Heart right ventricle (tissue), 16 donors: ENCODE data around the gene SNRPD1. TPM values are rescaled to one million over a fixed set of nuclear protein-coding genes. Genes with fewer than 3 reads are reported as not detected.
A peak's percentile ranks its signal among the peaks of the same experiment; 100 is the strongest.

Experiments used
- ATAC-seq, 8 donors: fragments of 200-7000 bp; cut with Tn5 transposase; one replicate each; pipeline ENCODE4 v1.9.1; 2020; ENCODE audit warnings: mild to moderate bottlenecking in 8 of 8, moderate library complexity in 8 of 8, moderate number of reproducible peaks in 1 of 8
- DNase-seq, 2 donors: peaks; one replicate each; pipeline ENCODE4 v3.0.0-alpha.2; 2020
- H3K27ac ChIP-seq, 10 donors: fragments of 200-600 bp; sonication (generic) in 2 of 10; one replicate each; pipeline versions ENCODE4 v1.5.0 to v1.8.0; 2020 to 2022; ENCODE audit warnings: mild to moderate bottlenecking in 3 of 10
- H3K27me3 ChIP-seq, 7 donors: fragments of 200-600 bp; one replicate each; pipeline ENCODE4 v1.8.0; 2021 to 2022; ENCODE audit warnings: mild to moderate bottlenecking in 2 of 7
- H3K36me3 ChIP-seq, 9 donors: fragments of 200-600 bp; sonication (generic) in 1 of 9; one replicate each; pipeline versions ENCODE4 v1.5.0 to v1.8.0; 2020 to 2022; ENCODE audit warnings: mild to moderate bottlenecking in 2 of 9
- H3K4me1 ChIP-seq, 9 donors: fragments of 200-600 bp; sonication (generic) in 1 of 9; one replicate each; pipeline versions ENCODE4 v1.5.0 to v1.8.0; 2020 to 2022; ENCODE audit warnings: mild to moderate bottlenecking in 4 of 9
- H3K4me3 ChIP-seq, 10 donors: fragments of 200-600 bp; sonication (generic) in 2 of 10; one replicate each; pipeline versions ENCODE4 v1.5.0 to v1.8.0; 2020 to 2022; ENCODE audit warnings: mild to moderate bottlenecking in 7 of 10, moderate library complexity in 2 of 10
- H3K9me3 ChIP-seq, 11 donors: fragments of 200-600 bp in 10 of 11; sonication (generic) in 2 of 11; one replicate each; pipeline versions ENCODE4 v1.5.0 to v1.8.0; 2013 to 2022; ENCODE audit warnings: mild to moderate bottlenecking in 2 of 11, control low read depth in 1 of 11, moderate library complexity in 1 of 11
- WGBS, 2 donors: extraction: QIAGEN DNeasy Blood & Tissue Kit; methylation state at CpG; one replicate each; pipeline ENCODE4 v1.1.7; 2013; ENCODE audit warnings: inconsistent platforms in 1 of 2; 5-methylcytosine and 5-hydroxymethylcytosine counted together
- intact Hi-C, 10 donors: fragments of 100-400 bp; cut with DNase I; formaldehyde crosslinking; loops; one replicate each; pipeline versions ENCODE4 v1.11.1 to v1.14.2; 2022
- polyA plus RNA-seq, 2 donors: library from polyadenylated mRNA; stranded (reverse); fragments of 200-250 nt; gene quantifications; one replicate each; pipeline ENCODE4 v1.2.3, GENCODE V29; 2013
- total RNA-seq, 10 donors: library from RNA; stranded (reverse); fragmentation: NEBNext Ultra II Directional in 3 of 10; extraction: Animal tissue kit (Norgen Biotek cat#: 25700) in 3 of 10; gene quantifications; one replicate each; pipeline versions ENCODE4 v1.2.1 to v1.2.4, GENCODE V29; 2021 to 2023
- TF ChIP-seq, protein P1 (sequence below), 9 donors: fragments of 200-600 bp; sonication (generic) in 2 of 9; IDR thresholded peaks; one replicate each; pipeline versions ENCODE4 v1.5.0 to v1.8.0; 2021 to 2022; ENCODE audit warnings: antibody characterized with exemption in 9 of 9, mild to moderate bottlenecking in 5 of 9, moderate library complexity in 1 of 9
- donor health status: Arrhythmogenic right ventricular cardiomyopathy.
- donor health status: ischemic (EF 13 %, LVEDD 7.1; RV severe dilation, severe dysfunction).
- donor health status: healthy with polysubstance abuse.
- donor health status: DM: no; HTN: yes; CAD: no.
- donor health status: DM: no; HTN: no; CAD: no.
- donor health status: ischemic (EF 25% LVEDD 6.9; RV normal size, moderate dysfunction).
- donor health status: ischemic (EF 25% LVEDD 5.7; RV mildly dilated, moderate dysfunction).
- donor health status: healthy.
- donor health status: DM: yes; HTN: yes; CAD: no.
- donor health status: Ischemic cardiomyopathy.
- donor health status: ischemic (EF 35%, LVEDD 5.7; RV mildly dilated, moderate dysfunction).
- donor health status: nonischemic (EF 11% LVEDD 7.7; RV severe dilation, severe dysfunction).
- donor health status: DM: yes; HTN: yes; CAD: no.
- donor health status: PGD.
- donor health status: ischemic (EF 29% LVEDD 5.4; RV normal size, mild dysfunction).
- donor health status: nonischemic (EF 23%, LVEDD 6.1; RV moderate dilation, normal function).

SNRPD1 gene
- total and polyA plus RNA-seq, 12 donors = 11.1 to 36.3 (median 18.6) TPM

DNA sequence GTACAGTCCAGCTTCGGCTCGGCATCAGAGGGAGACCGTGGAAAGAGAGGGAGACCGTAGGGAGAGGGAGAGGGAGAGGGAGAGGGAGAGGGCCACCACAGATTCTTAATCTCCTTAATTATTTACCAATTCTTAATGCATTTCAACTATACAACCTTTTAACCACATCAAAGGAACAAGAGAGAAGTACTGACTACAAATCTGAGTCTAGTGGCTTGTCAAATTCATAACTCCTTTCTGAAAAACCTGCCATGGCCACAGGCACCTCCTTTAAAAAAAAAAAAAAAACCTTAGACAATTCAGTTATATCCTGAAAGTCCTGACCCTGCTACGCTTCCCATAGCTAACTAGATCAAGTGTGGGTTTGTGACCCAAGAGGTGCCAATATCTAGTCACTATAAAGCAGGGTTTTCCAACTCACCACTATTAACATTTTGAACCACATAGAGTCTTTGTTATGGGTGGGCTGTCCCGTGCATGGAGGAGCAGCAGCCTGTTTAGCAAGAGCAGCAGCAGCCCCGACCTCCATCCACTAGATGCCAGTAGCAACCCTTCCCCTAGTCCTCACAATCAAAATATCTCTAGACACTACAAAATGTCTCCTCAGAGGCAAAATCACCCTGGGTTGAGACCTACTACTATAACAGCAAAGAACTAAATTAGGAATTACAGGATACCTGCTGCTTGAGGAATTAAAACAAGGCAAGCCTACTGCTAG lies 18.4 kb upstream of the SNRPD1 start:
- Histone ChIP-seq H3K4me3 (no peak overlapping the region), H3K4me1 (peaks cover 0 to 23% (median 10%) of the 10 kb centered on the region in 9 donors), H3K36me3 (no peaks in the 10 kb centered on the region), H3K9me3 (no peaks in the 10 kb centered on the region), H3K27me3 (no peaks in the 10 kb centered on the region), H3K27ac (no peak overlapping the region)
- ATAC-seq (no peak), DNase-seq (no peak)
- intact Hi-C loops = loop anchor here in 1 of 10 donors (10.0 kb wide), 1 partner anchor 59 kb away; no protein-coding TSS in a partner anchor
- TF ChIP-seq, protein P1, sequence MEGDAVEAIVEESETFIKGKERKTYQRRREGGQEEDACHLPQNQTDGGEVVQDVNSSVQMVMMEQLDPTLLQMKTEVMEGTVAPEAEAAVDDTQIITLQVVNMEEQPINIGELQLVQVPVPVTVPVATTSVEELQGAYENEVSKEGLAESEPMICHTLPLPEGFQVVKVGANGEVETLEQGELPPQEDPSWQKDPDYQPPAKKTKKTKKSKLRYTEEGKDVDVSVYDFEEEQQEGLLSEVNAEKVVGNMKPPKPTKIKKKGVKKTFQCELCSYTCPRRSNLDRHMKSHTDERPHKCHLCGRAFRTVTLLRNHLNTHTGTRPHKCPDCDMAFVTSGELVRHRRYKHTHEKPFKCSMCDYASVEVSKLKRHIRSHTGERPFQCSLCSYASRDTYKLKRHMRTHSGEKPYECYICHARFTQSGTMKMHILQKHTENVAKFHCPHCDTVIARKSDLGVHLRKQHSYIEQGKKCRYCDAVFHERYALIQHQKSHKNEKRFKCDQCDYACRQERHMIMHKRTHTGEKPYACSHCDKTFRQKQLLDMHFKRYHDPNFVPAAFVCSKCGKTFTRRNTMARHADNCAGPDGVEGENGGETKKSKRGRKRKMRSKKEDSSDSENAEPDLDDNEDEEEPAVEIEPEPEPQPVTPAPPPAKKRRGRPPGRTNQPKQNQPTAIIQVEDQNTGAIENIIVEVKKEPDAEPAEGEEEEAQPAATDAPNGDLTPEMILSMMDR (IDR thresholded peaks at IDR 0.05) = no peak
- WGBS, 2 donors = 93 to 95% methylated on average over 3 to 6 of the region's 7 CpGs

DNA sequence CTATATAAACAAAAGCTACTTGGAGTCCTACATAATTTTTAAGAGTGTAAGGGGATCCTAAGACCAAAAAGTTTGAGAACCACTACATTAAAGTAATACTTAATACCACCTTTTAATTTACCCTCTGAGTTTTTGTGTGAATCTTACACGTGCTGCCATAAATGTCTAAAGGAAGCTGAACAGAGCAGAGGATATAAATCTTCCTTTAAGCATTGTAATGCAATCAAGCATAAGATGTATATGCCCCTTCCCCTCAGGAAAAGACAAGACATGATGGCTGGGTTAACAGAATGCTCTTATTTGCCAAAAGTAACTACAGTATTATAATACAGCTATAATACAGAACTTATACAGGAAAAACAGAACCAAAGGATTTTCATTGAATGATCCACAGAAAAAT lies 14.5 kb upstream of the SNRPD1 start:
- no peak overlapping the region for H3K27ac ChIP-seq
- 58 to 66% methylated on average over 1 of the region's 1 CpG for WGBS, 2 donors
- TF ChIP-seq, protein P1 (IDR thresholded peaks at IDR 0.05) = no peak
- DNase-seq (no peak), ATAC-seq (no peak)
- no peak overlapping the region for H3K4me3 ChIP-seq
- no peaks in the 10 kb centered on the region for H3K36me3 ChIP-seq
- H3K4me1 ChIP-seq = peaks cover 0 to 46% (median 24%) of the 10 kb centered on the region in 9 donors
- intact Hi-C loops = loop anchor here in 1 of 10 donors (10.0 kb wide), 1 partner anchor 63 kb away; no protein-coding TSS in a partner anchor
- no peaks in the 10 kb centered on the region for H3K27me3 ChIP-seq
- no peaks in the 10 kb centered on the region for H3K9me3 ChIP-seq

DNA sequence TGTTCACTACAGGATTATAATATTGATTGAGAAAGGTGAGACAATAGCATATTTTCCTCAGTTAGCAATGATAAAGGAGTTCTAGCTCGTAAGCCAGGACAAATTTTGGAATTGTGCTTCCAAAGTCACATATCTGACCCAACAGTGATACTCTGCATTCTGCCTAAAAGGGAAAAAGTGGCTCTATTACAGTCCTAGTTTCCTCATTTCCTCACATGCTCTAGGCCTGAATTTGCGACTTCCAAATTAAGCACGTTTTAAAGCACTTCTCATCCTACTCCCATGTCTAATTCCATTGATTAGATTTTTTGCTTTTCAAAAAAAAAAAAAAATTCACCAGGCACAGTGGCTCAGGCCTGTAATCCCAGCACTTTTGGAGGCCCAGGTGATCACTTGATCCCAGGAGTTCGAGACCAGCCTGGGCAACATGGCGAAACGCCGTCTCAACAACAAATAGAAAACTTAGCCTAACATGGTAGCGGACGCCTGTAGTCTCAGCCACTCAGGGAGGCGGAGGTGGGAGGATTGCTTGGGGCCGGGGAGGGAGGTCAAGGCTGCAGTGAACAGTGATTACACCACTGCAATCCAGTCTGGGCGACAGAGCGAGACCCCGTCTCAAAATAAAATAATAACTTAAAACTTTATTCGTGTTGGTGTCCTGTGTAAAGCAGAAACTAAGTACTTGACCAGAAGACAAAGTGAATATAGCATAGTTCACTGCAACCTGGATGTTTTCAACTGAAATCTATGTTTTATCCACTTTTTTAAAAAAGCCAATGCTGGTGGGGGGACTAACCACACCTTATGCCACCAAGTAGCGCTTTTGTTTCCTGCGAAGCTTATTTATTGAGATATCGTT lies 13.2 kb upstream of the SNRPD1 start:
- WGBS, 2 donors = 64 to 70% methylated on average over 18 of the region's 18 CpGs
- intact Hi-C loops = loop anchor here in 1 of 10 donors (10.0 kb wide), 1 partner anchor 64 kb away; no protein-coding TSS in a partner anchor
- H3K4me3 ChIP-seq = peak overlapping the region; percentile 81 to 100 (median 92)
- no peaks in the 10 kb centered on the region for H3K36me3 ChIP-seq
- no peak for DNase-seq
- no peaks in the 10 kb centered on the region for H3K9me3 ChIP-seq
- H3K27me3 ChIP-seq = no peaks in the 10 kb centered on the region
- H3K4me1 ChIP-seq = peaks cover 0 to 46% (median 24%) of the 10 kb centered on the region in 9 donors
- H3K27ac ChIP-seq = peak overlapping the region in 7 of 10 donors; percentile 94 to 99 (median 97)
- TF ChIP-seq, protein P1 (IDR thresholded peaks at IDR 0.05) = no peak
- ATAC-seq = no peak
